Measurements from ENCODE around the gene VAV2. TPM values are rescaled to one million over a fixed set of nuclear protein-coding genes. Genes with fewer than 3 reads are reported as not detected.
A peak's percentile ranks its signal among the peaks of the same experiment; 100 is the strongest.

VAV2 gene
- total and polyA plus RNA-seq, 9 of the 15 experiments (the other 6 are each of a cell fraction or from before 2014, with no cell fraction given) = 0.01 to 2.7 (median 1.0) TPM; not detected in 1

- TF ChIP-seq ZNF318 (IDR thresholded peaks at IDR 0.05; ENCODE audit: borderline replicate concordance in 1 of 2, low read depth in 1 of 2) (no peak), ZNF316 (IDR thresholded peaks at IDR 0.05) (no peak), IRF2 (CRISPR knock-in tag; IDR thresholded peaks at IDR 0.05) (no peak), ZNF766 (CRISPR knock-in tag; conservative IDR thresholded peaks at IDR 0.05) (no peak), KLF6 (CRISPR knock-in tag; IDR thresholded peaks at IDR 0.05; ENCODE audit: borderline replicate concordance) (no peak), FOXO4 (CRISPR knock-in tag; IDR thresholded peaks at IDR 0.05) (no peak), SMAD3 (CRISPR knock-in tag; conservative IDR thresholded peaks at IDR 0.05) (no peak), ATF1 (CRISPR knock-in tag; IDR thresholded peaks at IDR 0.05) (no peak), ATF1 (tag; IDR thresholded peaks at IDR 0.05) (peak; percentile 11; the same call in 1 of the 2 replicates), KAT8 (IDR thresholded peaks at IDR 0.05; ENCODE audit: low read depth) (no peak), RBM14 (IDR thresholded peaks at IDR 0.05; ENCODE audit: borderline replicate concordance, insufficient read depth, low read depth, low read length) (0 out of 2 replicates have a peak, but pooled peaks have one; percentile 13), TFE3 (CRISPR knock-in tag; IDR thresholded peaks at IDR 0.05) (0 out of 2 replicates have a peak, but pooled peaks have one; percentile 5), IRF1 (CRISPR knock-in tag; IDR thresholded peaks at IDR 0.05; ENCODE audit: borderline replicate concordance) (no peak), ZC3H8 (IDR thresholded peaks at IDR 0.05) (no peak), SMARCE1 (IDR thresholded peaks at IDR 0.05) (no peak), CXXC5 (CRISPR knock-in tag; IDR thresholded peaks at IDR 0.05) (peak; percentile 21; the same call in 1 of the 2 replicates)
Measured at GRCh38 chr9:133992780-133993634, 883 bp upstream of the VAV2 start (continued).

All from K562 (cell line).